ENCODE measurements around the gene PDXK. TPM values are rescaled to one million over a fixed set of nuclear protein-coding genes. Genes with fewer than 3 reads are reported as not detected.

PDXK gene
- total and polyA plus RNA-seq, 9 of the 15 experiments (the other 6 are each of a cell fraction or from before 2014, with no cell fraction given), result 5.6 to 162 (median 76.5) TPM

- TF ChIP-seq ATF6 (CRISPR knock-in tag; IDR thresholded peaks at IDR 0.05) (no peak), ZSCAN32 (CRISPR knock-in tag; IDR thresholded peaks at IDR 0.05) (peak; percentile 21; the same call in 1 of the 2 replicates), ZZZ3 (IDR thresholded peaks at IDR 0.05) (no peak), LARP7 (IDR thresholded peaks at IDR 0.05) (no peak), THRB (CRISPR knock-in tag; conservative IDR thresholded peaks at IDR 0.05) (no peak), HDAC1 (IDR thresholded peaks at IDR 0.05) (peak in 1 of 2 experiments; percentile 58; a peak in 2 of 4 replicates), ZNF586 (CRISPR knock-in tag; conservative IDR thresholded peaks at IDR 0.05) (no peak), ZNF77 (CRISPR knock-in tag; IDR thresholded peaks at IDR 0.05) (no peak), PHB2 (IDR thresholded peaks at IDR 0.05; ENCODE audit: low read depth) (no peak), ZNF133 (CRISPR knock-in tag; IDR thresholded peaks at IDR 0.05) (no peak), TEAD4 (IDR thresholded peaks at IDR 0.05; ENCODE audit: low read length) (no peak), TEAD4 (CRISPR knock-in tag; IDR thresholded peaks at IDR 0.05; ENCODE audit: borderline replicate concordance) (no peak), ZNF140 (CRISPR knock-in tag; IDR thresholded peaks at IDR 0.05) (no peak), GTF3C2 (IDR thresholded peaks at IDR 0.05; ENCODE audit: borderline replicate concordance, extremely low read depth, insufficient read length) (no peak), SP2 (IDR thresholded peaks at IDR 0.05; ENCODE audit: extremely low read depth, low read depth, low read length, poor library complexity, severe bottlenecking) (no peak), PREB (CRISPR knock-in tag; IDR thresholded peaks at IDR 0.05) (no peak), SAFB (IDR thresholded peaks at IDR 0.05; ENCODE audit: borderline replicate concordance, low read depth, low read length) (0 out of 2 replicates have a peak, but pooled peaks have one; percentile 34), ATF2 (CRISPR knock-in tag; IDR thresholded peaks at IDR 0.05) (no peak), ATF1 (CRISPR knock-in tag; IDR thresholded peaks at IDR 0.05) (no peak), ATF1 (tag; IDR thresholded peaks at IDR 0.05) (peak; percentile 80), PML (IDR thresholded peaks at IDR 0.05; ENCODE audit: low read length) (no peak)
These were observed 57.0 kb downstream of the PDXK start, which contains the start of gene CSTB (continued) for GRCh38 chr21:43775795-43776430.

All from K562 (cell line).